Sigmoid colon (tissue), 4 donors: ENCODE results near the gene ARHGAP30.

Experiments
- CTCF ChIP-seq, 4 experiments: fragments of 450-650 bp in 3 of 4; fragments of 200-600 bp in 1 of 4; IDR thresholded peaks; one replicate each; pipeline ENCODE4 v1.5.1; 2016 to 2019; ENCODE audit warnings: antibody characterized with exemption in 4 of 4, mild to moderate bottlenecking in 3 of 4, moderate library complexity in 2 of 4
- POLR2AphosphoS5 ChIP-seq, 4 donors: sonication (generic); formaldehyde crosslinking; IDR thresholded peaks; one replicate each; pipeline ENCODE4 v1.6.1; 2017; ENCODE audit warnings: antibody characterized with exemption in 4 of 4

DNA sequence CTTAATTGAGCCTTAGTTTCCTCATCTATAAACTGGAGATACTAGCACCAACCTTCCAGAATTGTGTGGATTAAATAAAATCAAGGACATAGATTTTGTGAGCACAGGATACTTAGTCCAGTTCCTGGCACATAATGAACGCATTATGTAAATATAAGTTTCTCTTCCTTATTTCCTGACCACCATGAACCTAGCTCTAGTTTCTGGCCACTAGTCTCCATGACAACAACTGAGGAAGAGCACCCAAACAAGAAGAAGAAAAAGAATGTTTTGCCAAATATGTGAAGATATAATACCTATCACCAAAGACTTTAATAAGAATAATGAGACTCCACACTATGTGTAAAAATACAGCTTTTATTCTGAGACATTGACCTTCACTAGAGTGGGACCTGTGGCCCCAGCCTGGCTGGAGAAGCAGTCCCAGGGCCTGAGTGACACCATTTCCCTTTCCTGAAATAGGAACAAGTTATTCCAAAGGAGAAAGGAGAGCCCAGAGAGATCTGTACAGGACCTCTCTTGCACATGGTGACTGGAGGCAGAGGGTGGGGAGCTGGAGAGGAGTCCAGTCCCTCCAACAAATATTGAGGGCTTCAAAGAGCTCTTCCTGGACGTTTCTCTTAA is 23.0 kb downstream of the ARHGAP30 start:
- no peak for TF ChIP-seq CTCF (IDR thresholded peaks at IDR 0.05)
- no peak for TF ChIP-seq POLR2AphosphoS5 (IDR thresholded peaks at IDR 0.05)
